ENCODE data around the gene MLXIP.

Gene MLXIP

GRCh38 chr12:122054842-122055520, 23.6 kb upstream of the MLXIP start:
- in situ Hi-C loops (cut with MboI; ENCODE audit: low sequenced_read_pairs) = loop anchor here (5.0 kb wide), 1 partner anchor 67 kb away; no protein-coding TSS in a partner anchor

- in situ Hi-C loops (cut with MboI; ENCODE audit: low sequenced_read_pairs) = loop anchor here (5.0 kb wide), 1 partner anchor 66 kb away; no protein-coding TSS in a partner anchor
Observed at GRCh38 chr12:122056406-122056805, 22.1 kb upstream of the MLXIP start.

GRCh38 chr12:122057007-122057735, 21.4 kb upstream of the MLXIP start:
- in situ Hi-C loops (cut with MboI; ENCODE audit: low sequenced_read_pairs) = loop anchor here (5.0 kb wide), 1 partner anchor 65 kb away; no protein-coding TSS in a partner anchor

GRCh38 chr12:122057769-122058168, 20.8 kb upstream of the MLXIP start:
- in situ Hi-C loops (cut with MboI; ENCODE audit: low sequenced_read_pairs) = loop anchor here (5.0 kb wide), 1 partner anchor 65 kb away; no protein-coding TSS in a partner anchor

GRCh38 chr12:122058549-122059149, 19.9 kb upstream of the MLXIP start:
- in situ Hi-C loops (cut with MboI; ENCODE audit: low sequenced_read_pairs) = loop anchor here (5.0 kb wide), 1 partner anchor 64 kb away; no protein-coding TSS in a partner anchor

GRCh38 chr12:122059203-122059960, 19.2 kb upstream of the MLXIP start:
- in situ Hi-C loops (cut with MboI; ENCODE audit: low sequenced_read_pairs) = loop anchor here (5.0 kb wide), 1 partner anchor 63 kb away; no protein-coding TSS in a partner anchor

GRCh38 chr12:122060081-122060501, 18.5 kb upstream of the MLXIP start:
- in situ Hi-C loops (cut with MboI; ENCODE audit: low sequenced_read_pairs) = no loop called here

GRCh38 chr12:122061253-122061652, 17.3 kb upstream of the MLXIP start:
- in situ Hi-C loops (cut with MboI; ENCODE audit: low sequenced_read_pairs) = no loop called here

GRCh38 chr12:122062832-122063693, 15.5 kb upstream of the MLXIP start:
- in situ Hi-C loops (cut with MboI; ENCODE audit: low sequenced_read_pairs) = no loop called here

- in situ Hi-C loops (cut with MboI; ENCODE audit: low sequenced_read_pairs) = no loop called here
Observed at GRCh38 chr12:122063694-122064024, 14.9 kb upstream of the MLXIP start.

GRCh38 chr12:122064025-122064777, 14.4 kb upstream of the MLXIP start:
- in situ Hi-C loops (cut with MboI; ENCODE audit: low sequenced_read_pairs) = no loop called here

GRCh38 chr12:122064780-122065588, 13.6 kb upstream of the MLXIP start:
- in situ Hi-C loops (cut with MboI; ENCODE audit: low sequenced_read_pairs) = no loop called here

- in situ Hi-C loops (cut with MboI; ENCODE audit: low sequenced_read_pairs) = no loop called here
Observed at GRCh38 chr12:122067548-122067947, 11.0 kb upstream of the MLXIP start.

GRCh38 chr12:122067966-122068365, 10.6 kb upstream of the MLXIP start:
- in situ Hi-C loops (cut with MboI; ENCODE audit: low sequenced_read_pairs) = no loop called here

- in situ Hi-C loops (cut with MboI; ENCODE audit: low sequenced_read_pairs) = no loop called here
Observed at GRCh38 chr12:122072031-122072970, 6.3 kb upstream of the MLXIP start.

GRCh38 chr12:122073815-122074214, 4.7 kb upstream of the MLXIP start:
- in situ Hi-C loops (cut with MboI; ENCODE audit: low sequenced_read_pairs) = no loop called here

GRCh38 chr12:122076743-122077495, 1.6 kb upstream of the MLXIP start:
- in situ Hi-C loops (cut with MboI; ENCODE audit: low sequenced_read_pairs) = no loop called here
